HepG2 (cell line): ENCODE measurements around the gene ANXA9. TPM values are rescaled to one million over a fixed set of nuclear protein-coding genes. Genes with fewer than 3 reads are reported as not detected.

Source experiments
- ATAC-seq: fragments of 200-7000 bp; cut with Tn5 transposase; 3 replicates; pipeline ENCODE4 v1.9.1; 2020; ENCODE audit warnings: mild to moderate bottlenecking, moderate library complexity
- BruUV-seq: library from RNA; stranded (reverse); fragments of 400-500 nt; replicated peaks from 2 replicates; lab custom pipeline; 2021; lab: Mats Ljungman, UMichigan
- CTCF ChIA-PET: fragments of 300-600 bp; formaldehyde crosslinking; extraction: SDS; loops from one replicate; lab custom pipeline; 2021; ENCODE audit warnings: low total read pairs, inconsistent platforms, low intra/inter-chr PET ratio; lab: Yijun Ruan, JAX
- POLR2A ChIA-PET: fragments of 350-600 bp; sonication (Branson Sonifier 250); formaldehyde crosslinking; loops from one replicate; lab custom pipeline; 2020; ENCODE audit warnings: antibody characterized with exemption, inconsistent platforms; lab: Yijun Ruan, JAX
- DNase-seq: peaks from one replicate; pipeline ENCODE4 v3.0.0-alpha.2; 2015; ENCODE audit warnings: low spot score
- FAIRE-seq: peaks from 3 replicates; lab custom pipeline; 2011; peaks lifted over from hg19 to GRCh38; lab: Jason Lieb, UNC
- H2AFZ ChIP-seq: one replicate; pipeline ENCODE4 v1.6.1; 2011; ENCODE audit warnings: low read length, inconsistent platforms
- H3K27ac ChIP-seq: fragments of 300-600 bp; 3 replicates; pipeline ENCODE4 v1.8.0; 2011; ENCODE audit warnings: mixed run types, mild to moderate bottlenecking, mixed read lengths, low read length, inconsistent platforms; ENCODE audit not compliant: insufficient read depth; ENCODE audit errors: extremely low read length
- H3K27me3 ChIP-seq, 2 experiments: fragments of 200-600 bp in 1 of 2; 2 replicates in 1 of 2; 3 replicates in 1 of 2; pipeline versions ENCODE4 v1.6.0 to v1.8.0; 2011; ENCODE audit warnings: low read length in 2 of 2, mild to moderate bottlenecking in 2 of 2, moderate library complexity in 2 of 2, inconsistent platforms in 1 of 2; ENCODE audit not compliant: insufficient read depth in 2 of 2, control insufficient read depth in 1 of 2
- H3K36me3 ChIP-seq, 2 experiments: fragments of 200-600 bp in 1 of 2; replicated peaks in 1 of 2; 2 replicates in 1 of 2; 3 replicates in 1 of 2; pipeline versions ENCODE4 v1.5.1 to v1.8.0; 2011; ENCODE audit warnings: low read length in 2 of 2, inconsistent platforms in 1 of 2; ENCODE audit not compliant: insufficient read depth in 2 of 2, control insufficient read depth in 1 of 2
- H3K4me1 ChIP-seq: 2 replicates; pipeline ENCODE4 v1.5.1; 2012; ENCODE audit warnings: low read length, inconsistent platforms; ENCODE audit not compliant: insufficient read depth
- H3K4me2 ChIP-seq: 2 replicates; pipeline ENCODE4 v1.6.0; 2011; ENCODE audit warnings: low read depth, low read length, inconsistent platforms
- H3K4me3 ChIP-seq, 3 experiments: fragments of 200-600 bp in 1 of 3; sonication (generic), shearing (Covaris generic) in 1 of 3; replicated peaks in 1 of 3; 2 replicates each; pipeline ENCODE4 v1.5.1; 2011 to 2016; ENCODE audit warnings: low read length in 3 of 3, inconsistent platforms in 2 of 3, low read depth in 2 of 3, mild to moderate bottlenecking in 2 of 3, control low read depth in 1 of 3, mixed read lengths in 1 of 3; ENCODE audit not compliant: insufficient read depth in 1 of 3
- H3K79me2 ChIP-seq: one replicate; pipeline ENCODE4 v1.6.1; 2011; ENCODE audit warnings: low read length, inconsistent platforms; ENCODE audit not compliant: insufficient read depth
- H3K9ac ChIP-seq: 2 replicates; pipeline ENCODE4 v1.6.0; 2011; ENCODE audit warnings: mild to moderate bottlenecking, low read depth, low read length, inconsistent platforms; ENCODE audit not compliant: insufficient read depth
- H3K9me3 ChIP-seq: 2 replicates; pipeline ENCODE4 v1.5.1; 2012; ENCODE audit warnings: mild to moderate bottlenecking, low read length
- H4K20me1 ChIP-seq: 2 replicates; pipeline ENCODE4 v1.6.0; 2011; ENCODE audit warnings: inconsistent platforms, mild to moderate bottlenecking, low read length, moderate library complexity; ENCODE audit not compliant: insufficient read depth
- BHLHE40 ChIP-seq: IDR thresholded peaks from 2 replicates; pipeline ENCODE4 v1.6.1; 2011; ENCODE audit warnings: low read length, improper control_type of control experiment
- MIER2 ChIP-seq: IDR thresholded peaks from 2 replicates; pipeline ENCODE4 v1.6.1; 2016; ENCODE audit warnings: missing biosample characterization, missing genetic modification reagents
- PRPF4 ChIP-seq: fragments of 200-400 bp; formaldehyde crosslinking; IDR thresholded peaks from 2 replicates; pipeline ENCODE4 v1.6.1; 2016; ENCODE audit warnings: low read length, low read depth; ENCODE audit not compliant: poor library complexity, severe bottlenecking
- RAD21 ChIP-seq: fragments of 450-650 bp; formaldehyde crosslinking; IDR thresholded peaks from 2 replicates; pipeline ENCODE4 v1.5.0; 2020; ENCODE audit warnings: mild to moderate bottlenecking
- ZNF160 ChIP-seq: sonication (generic); formaldehyde crosslinking; IDR thresholded peaks from 2 replicates; pipeline ENCODE4 v1.8.0; 2022; ENCODE audit warnings: mild to moderate bottlenecking, inconsistent platforms, missing genetic modification reagents
- ZNF282 ChIP-seq: fragments of 450-650 bp; IDR thresholded peaks from 2 replicates; pipeline ENCODE4 v1.6.1; 2018; ENCODE audit not compliant: partially characterized antibody
- ZNF547 ChIP-seq: sonication (generic); formaldehyde crosslinking; IDR thresholded peaks from 2 replicates; pipeline ENCODE4 v1.5.1; 2020; ENCODE audit warnings: mild to moderate bottlenecking, missing genetic modification reagents
- ZSCAN12 ChIP-seq: sonication (generic); formaldehyde crosslinking; IDR thresholded peaks from 2 replicates; pipeline ENCODE4 v1.9.0; 2021; ENCODE audit warnings: mild to moderate bottlenecking, missing genetic modification reagents
- ZSCAN30 ChIP-seq: sonication (generic); formaldehyde crosslinking; IDR thresholded peaks from 2 replicates; pipeline ENCODE4 v1.5.0; 2020; ENCODE audit warnings: mild to moderate bottlenecking, missing genetic modification reagents
- WGBS: methylation state at CpG from one replicate; pipeline ENCODE4 v1.1.6; 2017; ENCODE audit warnings: low lambda C conversion rate; 5-methylcytosine and 5-hydroxymethylcytosine counted together
- in situ Hi-C: cut with HindIII; loops from 2 replicates; pipeline ENCODE4 v1.10.0; 2017; ENCODE audit warnings: low pct_unique_long_range_greater_than_20kb; ENCODE audit not compliant: extremely low pct_ligation_motif_present
- intact Hi-C: fragments of 100-400 bp; cut with micrococcal nuclease; formaldehyde crosslinking; loops from one replicate; pipeline ENCODE4 v1.10.0; 2022; ENCODE audit not compliant: unreplicated experiment
- polyA plus RNA-seq, 8 experiments: library from polyadenylated mRNA; depleted of rRNA in 3 of 8; stranded (reverse) in 7 of 8; unstranded in 1 of 8; fragments of >200 nt; fragmentation: Illumina TruSeq in 4 of 8; extraction: Trizol in 4 of 8; gene quantifications; 2 replicates each; pipeline versions ENCODE4 v1.2.1 to v1.2.3, GENCODE V29; 2011 to 2016; ENCODE audit warnings: low read depth in 4 of 8, missing spikeins in 1 of 8, mixed read lengths in 1 of 8; ENCODE audit not compliant: insufficient read depth in 1 of 8
- total RNA-seq, 5 experiments: library from RNA; depleted of rRNA; stranded (reverse); fragments of >200 nt; fragmentation: Illumina TruSeq; extraction: Trizol; gene quantifications; 2 replicates each; pipeline ENCODE4 v1.2.3, GENCODE V29; 2016; ENCODE audit warnings: low read depth in 1 of 5
- TF ChIP-seq, protein P1 (sequence below): sonication (generic); formaldehyde crosslinking; IDR thresholded peaks from 2 replicates; pipeline ENCODE4 v1.9.0; 2022; ENCODE audit warnings: missing genetic modification reagents, mild to moderate bottlenecking, borderline replicate concordance
- TF ChIP-seq, protein P2 (sequence below): sonication (generic); formaldehyde crosslinking; conservative IDR thresholded peaks from 2 replicates; pipeline ENCODE4 v1.8.0; 2022; ENCODE audit warnings: mild to moderate bottlenecking, moderate library complexity, missing genetic modification reagents
- TF ChIP-seq, protein P3 (sequence below): sonication (generic); formaldehyde crosslinking; conservative IDR thresholded peaks from 2 replicates; pipeline ENCODE4 v1.8.1; 2023; ENCODE audit warnings: missing genetic modification reagents

ANXA9 gene
- total and polyA plus RNA-seq, 2 of the 13 experiments (the other 11 are each of a cell fraction or from before 2014, with no cell fraction given), result 13.3 to 23.9 TPM

GRCh38 chr1:150968491-150968890 is 13.6 kb upstream of the ANXA9 start:
- no peak overlapping the region for H3K4me2 ChIP-seq
- BruUV-seq, result no TSS peak
- peaks cover 48% of the 10 kb centered on the region for H3K79me2 ChIP-seq
- peaks cover 48% of the 10 kb centered on the region for H3K4me1 ChIP-seq
- H3K9ac ChIP-seq, result no peak overlapping the region
- ChIA-PET CTCF (no interaction called here), POLR2A (interaction anchor here (5.9 to 10.3 kb wide), 2 partner anchors 13 to 38 kb away, joined by 99 to 114 read pairs; partner anchors contain the start of genes ANXA9 and MINDY1)
- H3K9me3 ChIP-seq, result no peaks in the 10 kb centered on the region
- H3K27me3 ChIP-seq, result no peaks in the 10 kb centered on the region; a peak in 1 of 5 replicates
- no peak overlapping the region for H2AFZ ChIP-seq
- peaks cover 33 to 56% of the 10 kb centered on the region in 2 experiments for H3K36me3 ChIP-seq
- H3K4me3 ChIP-seq, result no peak overlapping the region
- TF ChIP-seq, protein P1, sequence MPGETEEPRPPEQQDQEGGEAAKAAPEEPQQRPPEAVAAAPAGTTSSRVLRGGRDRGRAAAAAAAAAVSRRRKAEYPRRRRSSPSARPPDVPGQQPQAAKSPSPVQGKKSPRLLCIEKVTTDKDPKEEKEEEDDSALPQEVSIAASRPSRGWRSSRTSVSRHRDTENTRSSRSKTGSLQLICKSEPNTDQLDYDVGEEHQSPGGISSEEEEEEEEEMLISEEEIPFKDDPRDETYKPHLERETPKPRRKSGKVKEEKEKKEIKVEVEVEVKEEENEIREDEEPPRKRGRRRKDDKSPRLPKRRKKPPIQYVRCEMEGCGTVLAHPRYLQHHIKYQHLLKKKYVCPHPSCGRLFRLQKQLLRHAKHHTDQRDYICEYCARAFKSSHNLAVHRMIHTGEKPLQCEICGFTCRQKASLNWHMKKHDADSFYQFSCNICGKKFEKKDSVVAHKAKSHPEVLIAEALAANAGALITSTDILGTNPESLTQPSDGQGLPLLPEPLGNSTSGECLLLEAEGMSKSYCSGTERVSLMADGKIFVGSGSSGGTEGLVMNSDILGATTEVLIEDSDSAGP (CRISPR knock-in tag), result peak; percentile 21; the same call in 1 of the 2 replicates
- TF ChIP-seq ZNF547 (CRISPR knock-in tag), result no peak
- H4K20me1 ChIP-seq, result peaks cover 29% of the 10 kb centered on the region
- WGBS, result 96% methylated on average over 4 of the region's 4 CpGs
- ATAC-seq (no peak), FAIRE-seq (no peak), DNase-seq (no peak)
- in situ Hi-C loops, result no loop called here
- no peak overlapping the region for H3K27ac ChIP-seq
- intact Hi-C loops, result no loop called here

GRCh38 chr1:150969626-150970025 is 12.5 kb upstream of the ANXA9 start:
- 95% methylated on average over 3 of the region's 3 CpGs for WGBS
- no peak for TF ChIP-seq ZSCAN12
- TF ChIP-seq BHLHE40, result no peak
- TF ChIP-seq, protein P2, sequence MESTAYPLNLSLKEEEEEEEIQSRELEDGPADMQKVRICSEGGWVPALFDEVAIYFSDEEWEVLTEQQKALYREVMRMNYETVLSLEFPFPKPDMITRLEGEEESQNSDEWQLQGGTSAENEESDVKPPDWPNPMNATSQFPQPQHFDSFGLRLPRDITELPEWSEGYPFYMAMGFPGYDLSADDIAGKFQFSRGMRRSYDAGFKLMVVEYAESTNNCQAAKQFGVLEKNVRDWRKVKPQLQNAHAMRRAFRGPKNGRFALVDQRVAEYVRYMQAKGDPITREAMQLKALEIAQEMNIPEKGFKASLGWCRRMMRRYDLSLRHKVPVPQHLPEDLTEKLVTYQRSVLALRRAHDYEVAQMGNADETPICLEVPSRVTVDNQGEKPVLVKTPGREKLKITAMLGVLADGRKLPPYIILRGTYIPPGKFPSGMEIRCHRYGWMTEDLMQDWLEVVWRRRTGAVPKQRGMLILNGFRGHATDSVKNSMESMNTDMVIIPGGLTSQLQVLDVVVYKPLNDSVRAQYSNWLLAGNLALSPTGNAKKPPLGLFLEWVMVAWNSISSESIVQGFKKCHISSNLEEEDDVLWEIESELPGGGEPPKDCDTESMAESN, result no peak
- TF ChIP-seq MIER2 (CRISPR knock-in tag), result no peak
- TF ChIP-seq PRPF4, result no peak
- TF ChIP-seq RAD21 (CRISPR knock-in tag), result no peak
- TF ChIP-seq ZNF282, result no peak
- no peak for TF ChIP-seq ZSCAN30 (CRISPR knock-in tag)
- TF ChIP-seq ZNF160 (CRISPR knock-in tag), result no peak
- TF ChIP-seq, protein P3, sequence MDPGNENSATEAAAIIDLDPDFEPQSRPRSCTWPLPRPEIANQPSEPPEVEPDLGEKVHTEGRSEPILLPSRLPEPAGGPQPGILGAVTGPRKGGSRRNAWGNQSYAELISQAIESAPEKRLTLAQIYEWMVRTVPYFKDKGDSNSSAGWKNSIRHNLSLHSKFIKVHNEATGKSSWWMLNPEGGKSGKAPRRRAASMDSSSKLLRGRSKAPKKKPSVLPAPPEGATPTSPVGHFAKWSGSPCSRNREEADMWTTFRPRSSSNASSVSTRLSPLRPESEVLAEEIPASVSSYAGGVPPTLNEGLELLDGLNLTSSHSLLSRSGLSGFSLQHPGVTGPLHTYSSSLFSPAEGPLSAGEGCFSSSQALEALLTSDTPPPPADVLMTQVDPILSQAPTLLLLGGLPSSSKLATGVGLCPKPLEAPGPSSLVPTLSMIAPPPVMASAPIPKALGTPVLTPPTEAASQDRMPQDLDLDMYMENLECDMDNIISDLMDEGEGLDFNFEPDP (CRISPR knock-in tag), result no peak

More at GRCh38 chr1:150969626-150970025, 12.5 kb upstream of the ANXA9 start:
- Histone ChIP-seq H3K36me3 (peaks cover 28 to 45% of the 10 kb centered on the region in 2 experiments), H3K79me2 (peaks cover 57% of the 10 kb centered on the region), H3K9ac (no peak overlapping the region), H4K20me1 (peaks cover 26% of the 10 kb centered on the region), H2AFZ (no peak overlapping the region), H3K9me3 (no peaks in the 10 kb centered on the region), H3K27me3 (no peaks in the 10 kb centered on the region; a peak in 1 of 5 replicates), H3K4me1 (peaks cover 48% of the 10 kb centered on the region), H3K27ac (peak overlapping the region; percentile 34), H3K4me3 (no peak overlapping the region), H3K4me2 (no peak overlapping the region)
- CTCF ChIA-PET, result no interaction called here
- FAIRE-seq, result no peak
- intact Hi-C loops, result loop anchor here (5.0 kb wide), 1 partner anchor 38 kb away; the partner anchor contains the start of genes MINDY1 and PRUNE1
- ATAC-seq, result no peak
- POLR2A ChIA-PET, result interaction anchor here (0.9 to 10.3 kb wide), 5 partner anchors 9 to 42 kb away, joined by 3 to 114 read pairs (median 21); partner anchors contain the start of genes ANXA9, MINDY1 and SETDB1
- no TSS peak for BruUV-seq
- DNase-seq, result no peak
- in situ Hi-C loops, result no loop called here
